Activated CD4-positive, alpha-beta T cell treated with anti-CD3 and anti-CD28 coated beads for 36 hours (primary cell): ENCODE results near the gene NUTF2. TPM values are rescaled to one million over a fixed set of nuclear protein-coding genes. Genes with fewer than 3 reads are reported as not detected.

Experiments used
- ATAC-seq: fragments of 200-7000 bp; cut with Tn5 transposase; one replicate; pipeline ENCODE4 v1.10.0; 2021; ENCODE audit warnings: mild to moderate bottlenecking, moderate library complexity
- CTCF ChIA-PET: fragments of 350-600 bp; sonication (Branson Sonifier 250); formaldehyde crosslinking; loops from one replicate; lab custom pipeline; 2021; ENCODE audit warnings: antibody characterized with exemption; lab: Charles Lee
- POLR2A ChIA-PET: fragments of 350-600 bp; sonication (Branson Sonifier 250); formaldehyde crosslinking; loops from one replicate; lab custom pipeline; 2021; ENCODE audit warnings: antibody characterized with exemption, inconsistent platforms; lab: Charles Lee
- DNase-seq: peaks from one replicate; pipeline ENCODE4 v3.0.0-alpha.2; 2020
- H3K27ac Mint-ChIP-seq: one replicate; pipeline ENCODE4 v1.8.0; 2021; ENCODE audit warnings: mixed read lengths
- H3K27me3 Mint-ChIP-seq: one replicate; pipeline ENCODE4 v1.8.0; 2021; ENCODE audit warnings: mixed read lengths
- H3K36me3 Mint-ChIP-seq: one replicate; pipeline ENCODE4 v1.8.0; 2021; ENCODE audit warnings: low read depth, mixed read lengths
- H3K4me1 Mint-ChIP-seq: one replicate; pipeline ENCODE4 v1.8.0; 2021; ENCODE audit warnings: mixed read lengths
- H3K4me3 Mint-ChIP-seq: one replicate; pipeline ENCODE4 v1.8.0; 2021; ENCODE audit warnings: mild to moderate bottlenecking, moderate library complexity, mixed read lengths
- H3K9me3 Mint-ChIP-seq: one replicate; pipeline ENCODE4 v1.8.0; 2021; ENCODE audit warnings: low read depth, mixed read lengths
- intact Hi-C, 2 experiments: fragments of 100-400 bp; cut with DNase I in 1 of 2; cut with micrococcal nuclease in 1 of 2; formaldehyde crosslinking; loops; one replicate each; pipeline versions ENCODE4 v1.14.2 to v1.15.1; 2022 to 2024; cut with DNase I, micrococcal nuclease
- total RNA-seq, 2 experiments: library from RNA; stranded (reverse); gene quantifications; one replicate each; pipeline ENCODE4 v1.2.3, GENCODE V29; 2021

NUTF2 gene
- total RNA-seq, 2 experiments from 2014 or later = 156 to 249 TPM

DNA sequence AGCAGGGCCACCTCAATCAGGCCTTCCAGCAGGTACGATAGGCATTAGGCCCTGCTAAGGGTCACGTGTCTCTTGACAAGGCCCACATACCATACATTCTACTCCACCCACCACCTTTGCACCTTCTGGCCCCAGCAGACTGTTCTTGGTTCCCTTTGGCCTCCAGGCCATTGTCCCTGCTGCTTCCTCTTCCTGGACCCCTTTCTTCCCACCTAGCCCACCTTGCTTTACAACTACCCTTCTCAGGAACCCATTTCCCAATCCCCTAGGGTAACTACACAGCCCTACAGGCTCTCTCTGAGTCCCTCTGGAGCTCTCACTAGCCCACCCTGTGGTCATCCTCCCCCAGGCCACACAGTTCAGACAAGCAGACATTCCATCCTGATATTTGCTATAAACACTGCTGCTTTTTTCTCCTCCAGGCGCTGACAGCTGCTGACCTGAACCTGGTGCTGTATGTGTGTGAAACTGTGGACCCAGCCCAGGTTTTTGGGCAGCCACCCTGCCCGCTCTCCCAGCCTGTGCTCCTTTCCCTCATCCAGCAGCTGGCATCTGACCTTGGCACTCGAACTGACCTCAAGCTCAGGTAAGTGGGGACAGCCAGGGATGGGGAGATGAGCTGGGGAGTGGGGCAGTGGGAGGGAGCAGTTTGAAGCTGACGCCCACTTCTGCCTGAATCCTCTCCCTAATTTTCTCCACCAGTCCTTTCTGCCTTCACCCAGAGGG is 36.6 kb downstream of the NUTF2 start:
- H3K27ac Mint-ChIP-seq = no peak overlapping the region
- POLR2A ChIA-PET = interaction anchor here (0.5 to 0.7 kb wide), 2 partner anchors 14 to 216 kb away, joined by 3 read pairs; no protein-coding TSS in a partner anchor
- ATAC-seq = no peak

DNA sequence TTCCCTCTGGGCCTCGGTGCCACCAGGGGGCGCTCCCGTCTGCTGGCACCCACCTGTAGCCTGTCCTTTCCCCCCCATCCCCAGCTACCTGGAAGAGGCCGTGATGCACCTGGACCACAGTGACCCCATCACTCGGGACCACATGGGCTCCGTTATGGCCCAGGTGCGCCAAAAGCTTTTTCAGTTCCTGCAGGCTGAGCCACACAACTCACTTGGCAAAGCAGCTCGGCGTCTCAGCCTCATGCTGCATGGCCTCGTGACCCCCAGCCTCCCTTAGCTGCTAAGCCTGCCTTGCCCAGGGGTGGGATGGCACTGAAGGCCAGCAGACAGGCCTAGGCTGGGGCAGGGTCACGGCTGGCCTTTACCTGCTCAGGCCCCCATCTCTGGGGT is 37.1 kb downstream of the NUTF2 start:
- POLR2A ChIA-PET = interaction anchor here (0.5 to 1.0 kb wide), 3 partner anchors 13 to 217 kb away, joined by 3 read pairs; no protein-coding TSS in a partner anchor
- DNase-seq (peak; percentile 85), ATAC-seq (peak; percentile 92)
- Mint-ChIP-seq H3K4me3 (no peak overlapping the region), H3K27me3 (no peaks in the 10 kb centered on the region), H3K36me3 (peaks cover 25% of the 10 kb centered on the region), H3K27ac (no peak overlapping the region), H3K9me3 (no peaks in the 10 kb centered on the region), H3K4me1 (no peaks in the 10 kb centered on the region)
- intact Hi-C loops = loop anchor here (1.0 to 2.0 kb wide), 3 partner anchors 44 to 157 kb away; no protein-coding TSS in a partner anchor
- CTCF ChIA-PET = interaction anchor here (0.5 to 3.6 kb wide), 35 partner anchors 8 to 502 kb away, joined by 3 to 21 read pairs (median 4); partner anchors contain the start of genes CTRL, DPEP2, EDC4 and NFATC3

More for the DNA sequence above, 36.6 kb downstream of the NUTF2 start:
- Mint-ChIP-seq H3K9me3 (no peaks in the 10 kb centered on the region), H3K4me3 (no peak overlapping the region), H3K36me3 (peaks cover 29% of the 10 kb centered on the region), H3K27me3 (no peaks in the 10 kb centered on the region), H3K4me1 (no peaks in the 10 kb centered on the region)
- DNase-seq = no peak
- intact Hi-C loops = loop anchor here (1.0 to 2.0 kb wide), 3 partner anchors 45 to 157 kb away; no protein-coding TSS in a partner anchor
- CTCF ChIA-PET = interaction anchor here (0.5 to 3.6 kb wide), 35 partner anchors 9 to 501 kb away, joined by 3 to 21 read pairs (median 4); partner anchors contain the start of genes CTRL, DPEP2, EDC4 and NFATC3

DNA sequence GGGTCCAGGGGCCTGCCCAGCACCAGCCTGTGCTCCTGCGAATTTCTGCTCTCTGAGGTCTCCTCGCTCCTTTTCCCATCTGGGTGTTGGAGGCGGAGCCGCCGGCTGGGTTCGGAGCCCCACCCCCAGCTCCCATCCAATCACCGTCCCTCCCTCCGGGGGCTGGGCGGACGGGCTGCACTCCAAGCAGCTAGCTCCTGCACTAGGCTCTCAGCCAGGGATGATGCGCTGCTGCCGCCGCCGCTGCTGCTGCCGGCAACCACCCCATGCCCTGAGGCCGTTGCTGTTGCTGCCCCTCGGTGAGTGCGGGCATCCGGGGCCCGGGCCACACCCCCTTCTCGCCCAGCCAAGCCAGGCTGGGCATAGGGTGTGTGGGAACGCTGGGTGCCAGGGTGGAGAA is 38.0 kb downstream of the NUTF2 start, which contains the start of gene NRN1L:
NRN1L (plus strand) TSS at position 202 of the 400 bp plus-strand sequence; CDS start at position 221, 19 bp downstream.
- POLR2A ChIA-PET = interaction anchor here (1.0 kb wide), 1 partner anchor 32 kb away, joined by 3 read pairs; no protein-coding TSS in a partner anchor
- ATAC-seq = no peak

DNA sequence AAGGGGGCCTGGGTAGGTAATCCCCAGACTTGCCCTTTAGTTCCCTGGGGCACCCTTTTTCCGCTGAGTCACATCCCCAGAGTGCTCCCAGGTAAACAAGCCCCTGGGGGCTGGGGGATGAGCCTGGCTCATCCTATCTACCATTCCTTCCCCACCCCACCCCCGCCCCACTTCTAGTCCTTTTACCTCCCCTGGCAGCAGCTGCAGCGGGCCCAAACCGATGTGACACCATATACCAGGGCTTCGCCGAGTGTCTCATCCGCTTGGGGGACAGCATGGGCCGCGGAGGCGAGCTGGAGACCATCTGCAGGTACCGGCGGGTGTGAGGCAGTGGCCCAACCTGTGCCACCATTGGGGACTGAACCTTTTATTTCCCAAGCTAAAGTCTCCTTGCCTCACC is 38.8 kb downstream of the NUTF2 start:
- peaks cover 15% of the 10 kb centered on the region for H3K36me3 Mint-ChIP-seq
- DNase-seq (no peak), ATAC-seq (no peak)
- H3K4me3 Mint-ChIP-seq = no peak overlapping the region
- intact Hi-C loops = no loop called here
- POLR2A ChIA-PET = no interaction called here
- CTCF ChIA-PET = interaction anchor here (0.8 to 3.6 kb wide), 7 partner anchors 8 to 156 kb away, joined by 3 to 21 read pairs (median 4); partner anchors contain the start of gene CTRL
- H3K27ac Mint-ChIP-seq = no peak overlapping the region
- H3K4me1 Mint-ChIP-seq = no peaks in the 10 kb centered on the region
- H3K27me3 Mint-ChIP-seq = no peaks in the 10 kb centered on the region
- no peaks in the 10 kb centered on the region for H3K9me3 Mint-ChIP-seq

More for the DNA sequence above, 38.0 kb downstream of the NUTF2 start, which contains the start of gene NRN1L:
- intact Hi-C loops = no loop called here
- H3K9me3 Mint-ChIP-seq = no peaks in the 10 kb centered on the region
- DNase-seq = no peak
- H3K4me1 Mint-ChIP-seq = no peaks in the 10 kb centered on the region
- H3K36me3 Mint-ChIP-seq = peaks cover 20% of the 10 kb centered on the region
- CTCF ChIA-PET = interaction anchor here (1.0 to 3.6 kb wide), 11 partner anchors 10 to 200 kb away, joined by 3 to 21 read pairs (median 14); partner anchors contain the start of genes CTRL, NFATC3 and PSMB10
- no peak within 1 kb of the TSS for H3K4me3 Mint-ChIP-seq
- no peak within 1 kb of the TSS for H3K27ac Mint-ChIP-seq
- no peaks in the 10 kb centered on the region for H3K27me3 Mint-ChIP-seq

DNA sequence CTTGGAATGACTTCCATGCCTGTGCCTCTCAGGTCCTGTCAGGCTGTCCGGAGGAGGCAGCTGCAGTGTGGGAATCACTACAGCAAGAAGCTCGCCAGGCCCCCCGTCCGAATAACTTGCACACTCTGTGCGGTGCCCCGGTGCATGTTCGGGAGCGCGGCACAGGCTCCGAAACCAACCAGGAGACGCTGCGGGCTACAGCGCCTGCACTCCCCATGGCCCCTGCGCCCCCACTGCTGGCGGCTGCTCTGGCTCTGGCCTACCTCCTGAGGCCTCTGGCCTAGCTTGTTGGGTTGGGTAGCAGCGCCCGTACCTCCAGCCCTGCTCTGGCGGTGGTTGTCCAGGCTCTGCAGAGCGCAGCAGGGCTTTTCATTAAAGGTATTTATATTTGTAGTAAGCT is 39.2 kb downstream of the NUTF2 start:
- H3K4me3 Mint-ChIP-seq = no peak overlapping the region
- H3K4me1 Mint-ChIP-seq = no peaks in the 10 kb centered on the region
- POLR2A ChIA-PET = no interaction called here
- CTCF ChIA-PET = interaction anchor here (0.6 to 3.6 kb wide), 10 partner anchors 8 to 155 kb away, joined by 3 to 21 read pairs (median 4); partner anchors contain the start of gene CTRL
- ATAC-seq (no peak), DNase-seq (no peak)
- H3K9me3 Mint-ChIP-seq = no peaks in the 10 kb centered on the region
- peaks cover 15% of the 10 kb centered on the region for H3K36me3 Mint-ChIP-seq
- intact Hi-C loops = no loop called here
- H3K27ac Mint-ChIP-seq = no peak overlapping the region
- H3K27me3 Mint-ChIP-seq = no peaks in the 10 kb centered on the region

DNA sequence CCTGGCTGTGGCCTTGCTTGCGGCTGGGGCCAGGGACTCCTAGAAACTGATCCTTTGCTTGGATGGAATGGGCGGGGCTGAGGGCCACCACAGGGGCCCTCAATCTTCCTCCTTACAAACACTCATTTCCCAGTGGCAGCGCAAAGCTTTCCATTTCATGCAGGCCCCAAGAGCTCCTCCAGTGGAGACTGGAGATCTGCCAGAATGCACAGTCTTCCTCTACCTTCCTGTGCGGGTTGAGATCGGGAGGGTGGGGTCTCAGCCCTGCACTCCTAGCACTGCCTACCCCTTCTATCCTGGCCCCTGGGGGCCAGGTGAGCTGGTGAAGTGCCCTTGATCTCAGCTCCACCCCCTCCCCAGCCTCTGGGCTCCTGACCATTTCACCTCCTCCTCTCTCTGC is 39.7 kb downstream of the NUTF2 start:
- H3K4me3 Mint-ChIP-seq = no peak overlapping the region
- H3K36me3 Mint-ChIP-seq = peaks cover 13% of the 10 kb centered on the region
- intact Hi-C loops = no loop called here
- ChIA-PET POLR2A (no interaction called here), CTCF (interaction anchor here (0.6 to 3.6 kb wide), 9 partner anchors 9 to 70 kb away, joined by 3 to 21 read pairs (median 3); no protein-coding TSS in a partner anchor)
- no peak for ATAC-seq
- no peak for DNase-seq
- H3K4me1 Mint-ChIP-seq = no peaks in the 10 kb centered on the region
- no peaks in the 10 kb centered on the region for H3K27me3 Mint-ChIP-seq
- no peaks in the 10 kb centered on the region for H3K9me3 Mint-ChIP-seq
- H3K27ac Mint-ChIP-seq = no peak overlapping the region

DNA sequence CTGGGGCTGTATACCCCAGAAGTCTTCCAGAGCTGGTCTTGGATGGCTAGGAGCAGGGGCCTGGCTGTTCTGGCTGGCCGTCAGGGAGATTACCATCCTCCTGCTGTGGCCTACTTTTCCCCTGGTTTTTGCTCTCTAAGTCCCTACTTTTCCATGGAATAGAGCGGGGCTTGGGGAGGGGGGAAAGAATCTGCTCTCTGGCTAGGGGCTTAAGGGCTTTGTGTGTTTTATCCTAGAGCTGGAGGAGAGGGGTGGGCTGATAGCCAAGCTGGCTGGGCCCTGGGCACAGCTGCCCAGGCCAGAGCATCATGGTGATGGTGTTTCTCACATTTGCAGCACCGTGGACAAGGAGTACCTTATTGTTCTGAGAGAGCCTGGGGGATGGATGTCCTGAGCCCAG is 41.6 kb downstream of the NUTF2 start:
- ChIA-PET CTCF (interaction anchor here (1.0 to 1.5 kb wide), 3 partner anchors 9 to 72 kb away, joined by 3 to 7 read pairs (median 3); no protein-coding TSS in a partner anchor), POLR2A (interaction anchor here (1.0 kb wide), 1 partner anchor 25 kb away, joined by 3 read pairs; no protein-coding TSS in a partner anchor)
- no peak overlapping the region for H3K4me3 Mint-ChIP-seq
- H3K4me1 Mint-ChIP-seq = peaks cover 8% of the 10 kb centered on the region
- DNase-seq (no peak), ATAC-seq (no peak)
- intact Hi-C loops = no loop called here
- H3K36me3 Mint-ChIP-seq = peaks cover 9% of the 10 kb centered on the region
- no peaks in the 10 kb centered on the region for H3K9me3 Mint-ChIP-seq
- no peak overlapping the region for H3K27ac Mint-ChIP-seq
- H3K27me3 Mint-ChIP-seq = no peaks in the 10 kb centered on the region

DNA sequence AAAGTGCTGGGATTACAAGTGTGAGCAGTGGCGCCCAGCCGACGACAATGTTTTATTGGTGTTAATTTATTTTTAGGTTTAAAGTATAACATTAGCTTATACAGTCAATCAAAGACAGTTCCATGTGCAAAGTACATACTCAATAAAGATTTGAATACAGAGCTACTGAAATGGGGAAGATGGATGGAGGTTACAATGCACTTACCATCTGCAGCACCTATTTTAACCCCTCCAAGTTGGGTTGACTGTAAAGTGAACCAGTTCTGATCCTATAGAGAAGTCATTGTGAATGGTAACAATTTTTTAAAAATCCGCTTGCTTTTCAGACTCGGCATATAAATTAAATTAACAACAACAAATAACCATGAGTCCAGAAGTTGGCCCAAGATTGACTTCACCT is 45.6 kb downstream of the NUTF2 start:
- no peaks in the 10 kb centered on the region for H3K9me3 Mint-ChIP-seq
- intact Hi-C loops = loop anchor here in 1 of 2 experiments (5.0 kb wide), 1 partner anchor 45 kb away; the partner anchor contains the start of genes CENPT and NUTF2
- H3K4me3 Mint-ChIP-seq = peak overlapping the region; percentile 80
- H3K4me1 Mint-ChIP-seq = peaks cover 30% of the 10 kb centered on the region
- ChIA-PET POLR2A (interaction anchor here (0.6 to 1.4 kb wide), 3 partner anchors 11 to 43 kb away, joined by 3 to 4 read pairs (median 3); no protein-coding TSS in a partner anchor), CTCF (interaction anchor here (0.8 to 2.0 kb wide), 4 partner anchors 9 to 387 kb away, joined by 3 to 8 read pairs (median 3); no protein-coding TSS in a partner anchor)
- no peak for ATAC-seq
- H3K27ac Mint-ChIP-seq = peak overlapping the region; percentile 78
- H3K27me3 Mint-ChIP-seq = no peaks in the 10 kb centered on the region
- DNase-seq = no peak
- H3K36me3 Mint-ChIP-seq = peaks cover 2% of the 10 kb centered on the region

DNA sequence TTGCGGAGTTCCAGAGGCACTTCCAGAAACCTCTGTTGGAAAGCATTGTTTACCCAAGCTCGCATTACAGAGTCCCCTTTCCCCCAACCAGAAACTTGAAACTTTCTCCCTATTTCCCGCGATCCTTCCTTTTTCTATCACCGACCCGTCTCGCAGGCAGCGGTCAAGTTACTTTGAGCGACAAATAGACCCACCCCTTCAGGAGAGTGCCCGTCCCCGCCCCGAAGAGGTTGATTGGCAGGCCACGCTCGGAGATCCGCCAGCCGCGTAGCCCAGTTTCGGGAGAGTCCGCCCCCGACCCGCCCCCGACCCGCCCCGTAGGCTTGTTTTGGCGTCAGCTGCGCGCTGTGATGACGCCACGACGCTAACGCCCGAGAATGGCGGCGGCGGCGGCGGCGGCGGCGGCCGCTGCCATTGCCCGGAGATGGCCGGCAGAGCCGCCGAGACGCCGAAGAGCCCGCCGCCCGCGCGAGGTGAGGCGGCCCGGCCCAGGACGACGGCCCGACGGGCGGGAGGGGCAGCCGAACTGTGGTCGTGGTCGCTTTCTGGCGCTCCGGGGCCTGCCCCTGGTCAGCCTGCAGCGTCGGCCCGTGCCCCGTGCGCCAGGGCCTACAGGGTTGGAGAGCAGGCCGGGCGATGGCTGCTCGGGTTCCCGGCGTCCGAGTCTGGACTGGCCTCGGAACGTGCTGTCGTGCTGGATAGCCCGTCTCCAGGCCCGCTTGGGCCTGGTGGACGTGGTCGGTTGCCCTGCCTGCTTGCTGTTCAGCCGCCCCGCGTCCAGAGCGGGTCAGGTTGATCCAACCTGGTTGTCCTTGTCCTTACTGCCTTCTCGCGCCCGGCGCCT is 46.4 kb downstream of the NUTF2 start, which contains the start of gene PSKH1:
PSKH1 (plus strand) TSS at position 356 of the 844 bp plus-strand sequence. CDS start 15,496 bp downstream, outside the sequence.
- Mint-ChIP-seq H3K27me3 (no peaks in the 10 kb centered on the region), H3K4me1 (peaks cover 30% of the 10 kb centered on the region), H3K9me3 (no peaks in the 10 kb centered on the region), H3K36me3 (peaks cover 2% of the 10 kb centered on the region), H3K4me3 (peak within 1 kb of the TSS; percentile 92), H3K27ac (peak within 1 kb of the TSS; percentile 92)
- ChIA-PET POLR2A (interaction anchor here (0.7 to 1.4 kb wide), 2 partner anchors 11 to 43 kb away, joined by 3 to 4 read pairs; no protein-coding TSS in a partner anchor), CTCF (interaction anchor here (0.6 to 2.0 kb wide), 8 partner anchors 10 to 388 kb away, joined by 3 to 8 read pairs (median 3); no protein-coding TSS in a partner anchor)
- peak; percentile 97 for DNase-seq
- peak; percentile 99 for ATAC-seq
- intact Hi-C loops = loop anchor here (1.0 to 5.0 kb wide), 14 partner anchors 20 to 331 kb away; partner anchors contain the start of genes NUTF2 (in 2 of the 2), SLC12A4 (in 2 of the 2), ACD (in 1 of the 2) and CENPT (in 1 of the 2)
